DOHH2 (cell line): ENCODE measurements around the gene UBXN10.

Experiments
- H3F3A ChIP-seq: fragments of 200-600 bp; sonication (generic), shearing (Covaris generic); 2 replicates; pipeline ENCODE4 v1.6.0; 2016; ENCODE audit warnings: antibody characterized with exemption, mild to moderate bottlenecking; ENCODE audit not compliant: control insufficient read depth, insufficient read depth
- H3K27ac ChIP-seq: fragments of 200-600 bp; sonication (generic); 2 replicates; pipeline ENCODE4 v1.5.1; 2014; ENCODE audit warnings: low read depth, mild to moderate bottlenecking, low read length, moderate library complexity
- H3K27me3 ChIP-seq: fragments of 200-600 bp; sonication (generic); 2 replicates; pipeline ENCODE4 v1.6.1; 2014; ENCODE audit warnings: mild to moderate bottlenecking, low read length, mixed read lengths; ENCODE audit not compliant: control insufficient read depth
- H3K36me3 ChIP-seq: fragments of 200-600 bp; sonication (generic); 2 replicates; pipeline ENCODE4 v1.6.1; 2014; ENCODE audit warnings: mild to moderate bottlenecking, low read length, moderate library complexity, mixed read lengths; ENCODE audit not compliant: control insufficient read depth
- H3K4me1 ChIP-seq: fragments of 200-600 bp; sonication (generic); 2 replicates; pipeline ENCODE4 v1.6.1; 2014; ENCODE audit warnings: mild to moderate bottlenecking, low read length, mixed read lengths; ENCODE audit not compliant: control insufficient read depth
- H3K4me2 ChIP-seq: fragments of 200-600 bp; sonication (generic); 2 replicates; pipeline ENCODE4 v1.6.0; 2014; ENCODE audit warnings: mild to moderate bottlenecking, low read length, moderate library complexity
- H3K4me3 ChIP-seq: fragments of 200-600 bp; sonication (generic); 2 replicates; pipeline ENCODE4 v1.5.1; 2014; ENCODE audit warnings: mild to moderate bottlenecking, low read length, mixed read lengths
- H3K79me2 ChIP-seq: fragments of 200-600 bp; sonication (generic); 2 replicates; pipeline ENCODE4 v1.6.1; 2014; ENCODE audit warnings: mild to moderate bottlenecking, low read length, mixed read lengths; ENCODE audit not compliant: control insufficient read depth
- H3K9me2 ChIP-seq: fragments of 200-600 bp; sonication (generic); replicated peaks from 2 replicates; pipeline ENCODE4 v1.6.1; 2014; ENCODE audit warnings: mild to moderate bottlenecking, low read length, mixed read lengths; ENCODE audit not compliant: control insufficient read depth
- H3K9me3 ChIP-seq: fragments of 200-600 bp; sonication (generic); 2 replicates; pipeline ENCODE4 v1.6.1; 2014; ENCODE audit warnings: antibody characterized with exemption, low read length, mixed read lengths; ENCODE audit not compliant: control insufficient read depth, insufficient read depth
- H4K20me1 ChIP-seq: fragments of 200-600 bp; sonication (generic); 2 replicates; pipeline ENCODE4 v1.6.0; 2014; ENCODE audit warnings: low read depth, mild to moderate bottlenecking, antibody characterized with exemption, low read length, moderate library complexity; ENCODE audit not compliant: control insufficient read depth, insufficient read depth
- EZH2phosphoT487 ChIP-seq: fragments of 200-600 bp; sonication (generic); IDR thresholded peaks from 2 replicates; pipeline ENCODE4 v1.6.1; 2017; ENCODE audit warnings: borderline replicate concordance, mild to moderate bottlenecking, antibody characterized with exemption, low read length, moderate library complexity, mixed read lengths
- TF ChIP-seq, protein P1 (sequence below): fragments of 200-600 bp; sonication (generic); IDR thresholded peaks from one replicate; pipeline ENCODE4 v1.5.1; 2014; ENCODE audit warnings: antibody characterized with exemption, mild to moderate bottlenecking, low read depth, low read length; ENCODE audit not compliant: poor library complexity, severe bottlenecking

The UBXN10 gene

DNA sequence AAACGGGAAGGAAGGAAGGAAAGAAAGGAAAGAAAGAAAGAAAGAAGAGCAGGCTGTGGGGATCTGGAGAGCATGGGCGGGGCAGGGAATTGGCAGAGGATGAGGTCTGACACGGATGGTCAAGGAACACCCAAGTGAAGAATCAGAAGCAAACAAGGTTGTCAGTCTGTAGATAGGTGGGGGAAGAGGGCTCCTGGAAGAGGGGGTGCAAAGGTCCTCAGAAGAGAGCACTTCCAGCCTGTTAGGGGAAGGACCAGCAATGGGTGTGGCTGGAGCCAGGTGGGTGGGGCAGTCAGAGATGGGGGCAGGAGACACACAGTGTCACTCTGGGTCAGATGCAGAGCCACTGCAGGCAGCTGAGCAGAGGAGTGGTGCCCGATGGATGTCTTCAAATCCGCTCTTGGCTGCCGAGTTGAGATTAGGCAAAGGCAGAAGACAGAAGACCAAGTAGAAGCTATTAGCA lies 11.5 kb downstream of the UBXN10 start:
- TF ChIP-seq EZH2phosphoT487: no peak
- TF ChIP-seq, protein P1, sequence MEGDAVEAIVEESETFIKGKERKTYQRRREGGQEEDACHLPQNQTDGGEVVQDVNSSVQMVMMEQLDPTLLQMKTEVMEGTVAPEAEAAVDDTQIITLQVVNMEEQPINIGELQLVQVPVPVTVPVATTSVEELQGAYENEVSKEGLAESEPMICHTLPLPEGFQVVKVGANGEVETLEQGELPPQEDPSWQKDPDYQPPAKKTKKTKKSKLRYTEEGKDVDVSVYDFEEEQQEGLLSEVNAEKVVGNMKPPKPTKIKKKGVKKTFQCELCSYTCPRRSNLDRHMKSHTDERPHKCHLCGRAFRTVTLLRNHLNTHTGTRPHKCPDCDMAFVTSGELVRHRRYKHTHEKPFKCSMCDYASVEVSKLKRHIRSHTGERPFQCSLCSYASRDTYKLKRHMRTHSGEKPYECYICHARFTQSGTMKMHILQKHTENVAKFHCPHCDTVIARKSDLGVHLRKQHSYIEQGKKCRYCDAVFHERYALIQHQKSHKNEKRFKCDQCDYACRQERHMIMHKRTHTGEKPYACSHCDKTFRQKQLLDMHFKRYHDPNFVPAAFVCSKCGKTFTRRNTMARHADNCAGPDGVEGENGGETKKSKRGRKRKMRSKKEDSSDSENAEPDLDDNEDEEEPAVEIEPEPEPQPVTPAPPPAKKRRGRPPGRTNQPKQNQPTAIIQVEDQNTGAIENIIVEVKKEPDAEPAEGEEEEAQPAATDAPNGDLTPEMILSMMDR: no peak
- peaks cover 35% of the 10 kb centered on the region for H3K4me1 ChIP-seq
- no peaks in the 10 kb centered on the region for H3F3A ChIP-seq
- H3K27me3 ChIP-seq: peaks cover 20% of the 10 kb centered on the region
- H3K9me2 ChIP-seq: no peaks in the 10 kb centered on the region
- no peak overlapping the region for H3K4me2 ChIP-seq
- no peak overlapping the region for H3K4me3 ChIP-seq
- H3K79me2 ChIP-seq: no peaks in the 10 kb centered on the region
- H3K36me3 ChIP-seq: no peaks in the 10 kb centered on the region
- no peaks in the 10 kb centered on the region for H4K20me1 ChIP-seq
- no peak overlapping the region for H3K27ac ChIP-seq
- H3K9me3 ChIP-seq: no peaks in the 10 kb centered on the region

DNA sequence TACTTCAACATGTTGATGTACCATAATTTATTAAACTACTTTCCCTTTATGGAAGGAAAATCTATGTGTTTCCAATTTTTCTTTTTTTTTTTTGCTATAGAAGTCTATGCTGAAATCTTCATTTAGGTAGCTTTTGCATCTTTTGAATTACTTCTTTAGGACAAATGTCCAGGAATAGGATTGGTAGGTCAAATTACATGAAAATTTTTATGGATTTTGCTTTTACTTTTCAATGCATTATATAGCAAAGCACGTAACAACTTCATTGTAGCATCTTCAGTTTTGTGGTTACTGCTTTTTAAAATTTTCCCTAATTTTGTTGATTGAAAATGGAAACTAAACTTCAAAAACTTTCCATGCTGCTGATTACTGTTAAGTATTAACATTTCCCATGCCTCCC lies 12.4 kb downstream of the UBXN10 start:
- Histone ChIP-seq H3K4me2 (no peak overlapping the region), H3F3A (no peaks in the 10 kb centered on the region), H4K20me1 (no peaks in the 10 kb centered on the region), H3K4me1 (peaks cover 35% of the 10 kb centered on the region), H3K79me2 (no peaks in the 10 kb centered on the region), H3K36me3 (no peaks in the 10 kb centered on the region), H3K9me2 (no peaks in the 10 kb centered on the region), H3K4me3 (no peak overlapping the region), H3K27me3 (peaks cover 16% of the 10 kb centered on the region), H3K9me3 (no peaks in the 10 kb centered on the region), H3K27ac (no peak overlapping the region)
- TF ChIP-seq EZH2phosphoT487: no peak
- TF ChIP-seq, protein P1: no peak

DNA sequence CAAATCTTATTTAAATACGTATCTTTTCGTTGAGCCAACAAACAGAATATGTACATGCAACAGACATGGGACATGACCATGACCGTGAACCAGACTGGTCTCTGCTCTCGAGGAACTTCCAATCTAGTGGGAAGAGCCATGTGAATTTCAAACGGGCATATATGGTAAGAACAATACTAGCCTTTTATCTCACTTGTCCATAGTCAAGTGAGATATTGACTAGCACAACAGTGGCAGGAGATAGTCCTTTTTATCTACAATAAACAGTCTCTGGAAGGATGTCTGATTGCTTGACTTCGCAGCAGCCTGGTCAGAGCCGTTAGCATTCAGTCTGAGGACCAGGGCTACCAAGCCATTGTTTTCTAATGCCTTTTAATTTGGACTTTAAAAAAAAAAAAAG lies 13.0 kb downstream of the UBXN10 start:
- peaks cover 35% of the 10 kb centered on the region for H3K4me1 ChIP-seq
- H3K9me2 ChIP-seq: no peaks in the 10 kb centered on the region
- no peak overlapping the region for H3K4me3 ChIP-seq
- H3F3A ChIP-seq: no peaks in the 10 kb centered on the region
- TF ChIP-seq EZH2phosphoT487: no peak
- TF ChIP-seq, protein P1: no peak
- no peaks in the 10 kb centered on the region for H3K79me2 ChIP-seq
- no peaks in the 10 kb centered on the region for H3K9me3 ChIP-seq
- peaks cover 13% of the 10 kb centered on the region for H3K27me3 ChIP-seq
- H3K27ac ChIP-seq: no peak overlapping the region
- H3K36me3 ChIP-seq: no peaks in the 10 kb centered on the region
- H3K4me2 ChIP-seq: no peak overlapping the region
- no peaks in the 10 kb centered on the region for H4K20me1 ChIP-seq
